Measurements from ENCODE around the gene FAM168A.

The FAM168A gene

DNA sequence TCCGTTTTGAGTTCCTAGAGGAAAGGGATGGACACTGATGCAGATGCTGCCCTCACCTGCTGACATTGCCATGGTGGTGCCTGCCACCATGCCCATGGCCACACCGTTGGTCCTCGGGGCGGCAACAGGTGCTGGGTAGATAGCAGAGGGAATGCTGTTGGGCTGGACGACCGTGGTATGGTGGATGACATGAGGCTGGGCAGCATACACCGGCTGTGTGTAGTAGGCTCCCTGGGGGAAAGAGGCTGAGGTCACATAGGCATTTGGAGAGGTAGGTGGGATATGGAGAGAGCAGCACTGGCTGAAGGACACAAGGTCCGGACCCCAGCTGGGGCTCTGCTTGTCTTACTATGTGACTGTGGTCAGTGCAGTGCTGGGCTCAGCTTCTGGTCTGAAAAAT lies 188.5 kb downstream of the FAM168A start:
- DNase-seq (ENCODE audit: low read depth) = no peak
- H3K4me3 ChIP-seq (ENCODE audit: low read depth, low read length) = no peak overlapping the region

DNA sequence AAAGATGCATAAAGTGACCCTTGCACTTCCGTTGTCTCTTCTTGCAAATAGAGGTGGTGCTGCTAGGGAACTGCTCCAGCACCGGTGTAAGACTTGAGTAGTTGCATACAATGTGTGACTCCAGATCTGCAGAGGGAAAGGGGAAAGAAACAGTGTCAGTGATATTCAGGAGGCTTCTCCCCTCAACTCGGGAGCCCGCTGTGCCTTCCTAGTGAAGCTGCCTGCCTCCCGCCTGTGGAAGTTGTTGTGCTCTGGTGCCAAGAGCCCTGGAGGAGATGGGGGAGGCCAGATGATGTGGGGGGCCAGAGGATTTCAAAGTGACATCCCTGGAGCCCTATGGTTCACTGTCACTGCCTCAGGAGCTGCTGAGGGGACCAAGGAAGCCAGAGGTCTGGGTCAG lies 191.3 kb downstream of the FAM168A start:
- H3K4me3 ChIP-seq (ENCODE audit: low read depth, low read length) = no peak overlapping the region
- no peak for DNase-seq (ENCODE audit: low read depth)
- TF ChIP-seq, protein P1, sequence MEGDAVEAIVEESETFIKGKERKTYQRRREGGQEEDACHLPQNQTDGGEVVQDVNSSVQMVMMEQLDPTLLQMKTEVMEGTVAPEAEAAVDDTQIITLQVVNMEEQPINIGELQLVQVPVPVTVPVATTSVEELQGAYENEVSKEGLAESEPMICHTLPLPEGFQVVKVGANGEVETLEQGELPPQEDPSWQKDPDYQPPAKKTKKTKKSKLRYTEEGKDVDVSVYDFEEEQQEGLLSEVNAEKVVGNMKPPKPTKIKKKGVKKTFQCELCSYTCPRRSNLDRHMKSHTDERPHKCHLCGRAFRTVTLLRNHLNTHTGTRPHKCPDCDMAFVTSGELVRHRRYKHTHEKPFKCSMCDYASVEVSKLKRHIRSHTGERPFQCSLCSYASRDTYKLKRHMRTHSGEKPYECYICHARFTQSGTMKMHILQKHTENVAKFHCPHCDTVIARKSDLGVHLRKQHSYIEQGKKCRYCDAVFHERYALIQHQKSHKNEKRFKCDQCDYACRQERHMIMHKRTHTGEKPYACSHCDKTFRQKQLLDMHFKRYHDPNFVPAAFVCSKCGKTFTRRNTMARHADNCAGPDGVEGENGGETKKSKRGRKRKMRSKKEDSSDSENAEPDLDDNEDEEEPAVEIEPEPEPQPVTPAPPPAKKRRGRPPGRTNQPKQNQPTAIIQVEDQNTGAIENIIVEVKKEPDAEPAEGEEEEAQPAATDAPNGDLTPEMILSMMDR (IDR thresholded peaks at IDR 0.05; ENCODE audit: low read depth, low read length, missing control alignments) = no peak

More for the DNA sequence above, 188.5 kb downstream of the FAM168A start:
- TF ChIP-seq, protein P1 (IDR thresholded peaks at IDR 0.05; ENCODE audit: low read depth, low read length, missing control alignments) = no peak

DNA sequence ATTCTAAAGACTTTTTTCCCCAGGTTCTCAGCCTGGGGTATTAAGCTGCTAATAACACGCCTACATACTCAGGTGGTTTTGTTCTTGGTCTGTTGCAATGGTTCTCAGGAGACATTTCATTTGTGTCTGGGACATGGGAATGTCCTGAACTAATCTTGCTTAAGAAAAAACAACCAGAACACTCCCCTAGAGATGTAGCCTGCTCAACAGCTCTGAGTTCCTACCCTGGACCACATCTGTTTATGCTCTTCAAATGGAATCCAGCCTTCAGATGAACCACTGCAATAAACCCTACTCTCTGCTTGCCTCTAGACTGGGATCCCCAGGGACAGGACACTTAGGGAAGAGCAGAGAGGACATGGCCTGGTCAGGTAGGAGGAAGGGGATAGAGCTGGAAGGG lies 191.8 kb downstream of the FAM168A start:
- TF ChIP-seq, protein P1 (IDR thresholded peaks at IDR 0.05; ENCODE audit: low read depth, low read length, missing control alignments) = no peak
- no peak overlapping the region for H3K4me3 ChIP-seq (ENCODE audit: low read depth, low read length)
- DNase-seq (ENCODE audit: low read depth) = no peak

DNA sequence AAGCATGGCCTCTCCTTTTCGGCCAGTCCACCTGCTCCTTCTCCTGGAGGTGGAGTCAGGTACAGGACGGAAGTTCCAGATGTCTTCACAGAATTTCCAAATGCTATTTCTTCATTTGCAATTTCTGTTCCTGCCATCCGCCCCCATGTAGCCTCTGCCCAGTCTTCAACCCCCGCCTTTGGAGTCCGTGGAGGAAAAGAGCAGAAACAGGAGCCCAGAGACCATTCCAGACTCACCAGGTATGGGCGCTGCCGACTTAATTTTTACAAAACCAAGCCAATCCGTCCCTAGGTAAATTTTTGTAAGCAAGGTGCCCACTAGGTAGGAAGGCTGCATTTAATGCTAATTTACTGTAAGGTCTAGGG lies 192.8 kb downstream of the FAM168A start:
- TF ChIP-seq, protein P1 (IDR thresholded peaks at IDR 0.05; ENCODE audit: low read depth, low read length, missing control alignments) = no peak
- DNase-seq (ENCODE audit: low read depth) = no peak
- no peak overlapping the region for H3K4me3 ChIP-seq (ENCODE audit: low read depth, low read length)

DNA sequence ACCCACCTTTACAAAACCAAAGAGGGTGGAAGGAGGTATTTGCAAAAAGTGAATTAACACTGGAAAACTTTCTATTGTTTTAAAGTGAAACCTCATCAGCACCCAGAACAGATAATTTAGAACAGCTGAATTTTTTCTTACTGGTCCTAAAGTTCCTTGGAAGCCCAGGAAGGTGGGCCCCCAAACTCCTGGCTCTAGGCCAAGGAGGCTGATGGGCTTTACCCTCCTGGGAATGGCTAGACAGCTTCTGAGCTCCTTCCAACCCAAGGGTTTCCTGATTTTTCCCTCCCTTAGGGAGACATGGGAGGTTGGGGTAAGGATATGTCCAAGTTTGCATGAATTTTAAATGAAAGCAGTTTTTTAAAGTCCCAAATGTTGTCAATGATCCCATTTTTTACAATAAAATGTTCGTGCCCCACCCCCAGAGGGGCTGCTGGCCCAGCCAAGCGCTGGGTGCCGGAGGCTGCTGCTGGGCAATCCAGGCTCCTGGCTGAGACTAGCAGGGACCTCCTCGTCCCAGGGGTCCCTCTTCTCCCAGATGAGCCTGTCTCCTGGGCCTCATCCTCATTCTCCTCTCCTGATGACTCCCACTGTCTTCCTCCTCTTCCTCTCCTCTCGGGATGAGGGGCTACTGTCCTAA lies 193.3 kb downstream of the FAM168A start:
- TF ChIP-seq, protein P1 (IDR thresholded peaks at IDR 0.05; ENCODE audit: low read depth, low read length, missing control alignments) = no peak
- no peak for DNase-seq (ENCODE audit: low read depth)
- H3K4me3 ChIP-seq (ENCODE audit: low read depth, low read length) = no peak overlapping the region

DNA sequence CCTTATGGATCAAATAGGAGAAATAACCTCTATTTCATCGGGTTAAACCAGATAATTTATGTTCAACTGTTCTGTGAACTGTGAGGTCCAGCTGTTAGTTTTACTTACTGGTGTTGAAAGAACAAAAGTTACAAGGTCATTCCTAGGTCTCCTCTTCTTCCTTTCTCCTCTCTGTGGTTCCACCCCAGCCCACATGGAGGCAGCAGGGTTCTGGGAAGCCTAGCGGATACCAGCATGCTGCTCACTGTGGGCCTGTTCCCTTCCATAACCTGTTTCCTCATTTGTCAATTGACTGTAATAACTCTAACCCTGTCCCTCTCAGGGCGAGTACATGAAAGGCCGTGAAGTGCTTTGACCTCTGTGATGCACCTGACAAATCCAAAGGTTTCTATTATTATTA lies 193.9 kb downstream of the FAM168A start:
- H3K4me3 ChIP-seq (ENCODE audit: low read depth, low read length) = no peak overlapping the region
- TF ChIP-seq, protein P1 (IDR thresholded peaks at IDR 0.05; ENCODE audit: low read depth, low read length, missing control alignments) = peak; percentile 5
- no peak for DNase-seq (ENCODE audit: low read depth)

DNA sequence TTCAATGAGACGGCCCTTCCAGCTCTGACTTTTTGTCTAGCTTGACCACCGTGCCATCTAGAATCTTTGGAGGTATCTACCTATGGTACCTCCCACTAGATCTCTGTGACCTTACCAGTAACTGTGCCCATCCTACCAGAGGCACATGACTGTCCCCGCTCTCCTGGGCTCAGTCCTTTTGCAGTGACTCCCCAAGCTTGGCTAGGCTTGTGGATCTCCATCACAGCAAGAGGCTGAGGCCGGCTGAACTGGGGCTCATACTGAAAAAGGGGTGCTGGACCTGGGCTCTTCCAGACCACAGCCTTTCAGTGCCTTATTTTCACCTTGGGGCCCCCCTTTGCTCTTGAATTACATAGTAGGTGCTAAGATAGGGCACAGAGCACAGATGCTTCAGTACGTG lies 194.4 kb downstream of the FAM168A start:
- DNase-seq (ENCODE audit: low read depth) = no peak
- H3K4me3 ChIP-seq (ENCODE audit: low read depth, low read length) = no peak overlapping the region
- TF ChIP-seq, protein P1 (IDR thresholded peaks at IDR 0.05; ENCODE audit: low read depth, low read length, missing control alignments) = no peak

Measured in GM12864 (cell line).